Chondrocyte (in vitro differentiated cells): ENCODE data around the gene COQ10A. TPM values are rescaled to one million over a fixed set of nuclear protein-coding genes. Genes with fewer than 3 reads are reported as not detected.
A peak's percentile ranks its signal among the peaks of the same experiment; 100 is the strongest.
"Not testable (repeated sequence)": the region's sequence is repeated elsewhere in the genome, so short reads cannot be mapped to it uniquely, and the experiment has no call there.

Experiments
- DNase-seq: peaks from one replicate; pipeline ENCODE4 v3.0.0; 2021; ENCODE audit warnings: mixed read lengths, low spot score
- H3K27ac Mint-ChIP-seq: one replicate; pipeline ENCODE4 v1.8.0; 2021; ENCODE audit warnings: mild to moderate bottlenecking, moderate library complexity, mixed read lengths; ENCODE audit not compliant: unreplicated experiment
- H3K27me3 Mint-ChIP-seq: 2 replicates; pipeline ENCODE4 v1.8.0; 2021; ENCODE audit warnings: low read depth, mixed read lengths
- H3K36me3 Mint-ChIP-seq: 2 replicates; pipeline ENCODE4 v1.8.0; 2021; ENCODE audit warnings: low read depth, mixed read lengths
- H3K4me1 Mint-ChIP-seq: 2 replicates; pipeline ENCODE4 v1.8.0; 2021; ENCODE audit warnings: low read depth, mild to moderate bottlenecking, mixed read lengths
- H3K4me3 Mint-ChIP-seq: one replicate; pipeline ENCODE4 v1.8.0; 2021; ENCODE audit warnings: mild to moderate bottlenecking, moderate library complexity, mixed read lengths; ENCODE audit not compliant: unreplicated experiment
- H3K9me3 Mint-ChIP-seq: 2 replicates; pipeline ENCODE4 v1.8.0; 2021; ENCODE audit warnings: low read depth, mixed read lengths
- CTCF ChIP-seq: fragments of 200-600 bp; sonication (generic); IDR thresholded peaks from 2 replicates; pipeline ENCODE4 v1.5.0; 2021; ENCODE audit warnings: antibody characterized with exemption, mild to moderate bottlenecking, moderate library complexity
- total RNA-seq: library from RNA; stranded (reverse); gene quantifications from 3 replicates; pipeline ENCODE4 v1.2.1, GENCODE V29; 2021

Gene COQ10A
- total RNA-seq, 1 donor from 2014 or later = 9.8 TPM

GRCh38 chr12:56282030-56282429 is 15.3 kb downstream of the COQ10A start:
- Mint-ChIP-seq H3K4me1 (peaks cover 5% of the 10 kb centered on the region), H3K36me3 (peaks cover 30% of the 10 kb centered on the region), H3K27ac (peak overlapping the region; percentile 17), H3K27me3 (no peaks in the 10 kb centered on the region), H3K4me3 (no peak overlapping the region), H3K9me3 (no peaks in the 10 kb centered on the region)
- no peak for TF ChIP-seq CTCF
- DNase-seq = no peak

GRCh38 chr12:56282579-56282978 is 15.8 kb downstream of the COQ10A start:
- Mint-ChIP-seq H3K27me3 (no peaks in the 10 kb centered on the region), H3K4me1 (peaks cover 5% of the 10 kb centered on the region), H3K9me3 (no peaks in the 10 kb centered on the region), H3K27ac (peak overlapping the region; percentile 17), H3K36me3 (peaks cover 30% of the 10 kb centered on the region), H3K4me3 (no peak overlapping the region)
- TF ChIP-seq CTCF = no peak
- no peak for DNase-seq

GRCh38 chr12:56284263-56284662 is 17.5 kb downstream of the COQ10A start:
- not testable (repeated sequence) for H3K4me3 Mint-ChIP-seq, H3K27ac Mint-ChIP-seq, H3K9me3 Mint-ChIP-seq, H3K27me3 Mint-ChIP-seq, DNase-seq, H3K4me1 Mint-ChIP-seq
- peaks cover 24% of the 10 kb centered on the region for H3K36me3 Mint-ChIP-seq

GRCh38 chr12:56286044-56286830 is 19.5 kb downstream of the COQ10A start:
- no peak for TF ChIP-seq CTCF
- Mint-ChIP-seq H3K36me3 (peaks cover 21% of the 10 kb centered on the region), H3K4me3 (no peak overlapping the region), H3K27ac (no peak overlapping the region), H3K27me3 (no peaks in the 10 kb centered on the region), H3K9me3 (no peaks in the 10 kb centered on the region), H3K4me1 (peaks cover 5% of the 10 kb centered on the region)
- DNase-seq = no peak

- Mint-ChIP-seq H3K36me3 (peaks cover 9% of the 10 kb centered on the region), H3K27ac (no peak overlapping the region), H3K27me3 (no peaks in the 10 kb centered on the region), H3K4me1 (peaks cover 5% of the 10 kb centered on the region), H3K4me3 (no peak overlapping the region), H3K9me3 (no peaks in the 10 kb centered on the region)
- no peak for TF ChIP-seq CTCF
- no peak for DNase-seq
Measured at GRCh38 chr12:56288705-56289387, 22.1 kb downstream of the COQ10A start.
